Measurements from ENCODE around the gene SPESP1. TPM values are rescaled to one million over a fixed set of nuclear protein-coding genes. Genes with fewer than 3 reads are reported as not detected.

SPESP1 gene
- total and polyA plus RNA-seq, 9 of the 15 experiments (the other 6 are each of a cell fraction or from before 2014, with no cell fraction given): not detected

GRCh38 chr15:68934341-68934740, 4.0 kb downstream of the SPESP1 start:
- H3K9me1 ChIP-seq (ENCODE audit: control insufficient read depth, insufficient read depth, low read length): no peaks in the 10 kb centered on the region
- H3K79me2 ChIP-seq (ENCODE audit: control insufficient read depth, insufficient read depth, low read length): no peaks in the 10 kb centered on the region
- no peak overlapping the region for H3K4me2 ChIP-seq (ENCODE audit: insufficient read depth, low read length)
- H3K4me1 ChIP-seq (replicated peaks in 1 of 2; ENCODE audit: control insufficient read depth in 2 of 2, insufficient read depth in 2 of 2, low read length in 2 of 2): peaks cover 0 to 10% of the 10 kb centered on the region in 2 experiments; a peak in 1 of 5 replicates
- no peak for ATAC-seq
- in situ Hi-C loops (cut with MboI) (no loop called here), intact Hi-C loops (cut with micrococcal nuclease) (no loop called here)
- H2AFZ ChIP-seq (ENCODE audit: low read depth, low read length): no peak overlapping the region
- no peaks in the 10 kb centered on the region for H3K36me3 ChIP-seq (ENCODE audit: control insufficient read depth, insufficient read depth, low read length)
- H4K20me1 ChIP-seq (replicated peaks; ENCODE audit: control insufficient read depth, insufficient read depth, low read length): no peaks in the 10 kb centered on the region
- ChIA-PET POLR2A (no interaction called here), CTCF (ENCODE audit: low intra/inter-chr PET ratio) (no interaction called here)
- no peak overlapping the region for H3K4me3 ChIP-seq
- FAIRE-seq: peak; percentile 35
- 0 out of 5 replicates have a peak, but pooled peaks cover 0 to 4% of the 10 kb centered on the region in 2 experiments for H3K27me3 ChIP-seq (ENCODE audit: control insufficient read depth in 2 of 2, insufficient read depth in 2 of 2, low read length in 2 of 2)
- no TSS peak for BruUV-seq (replicated peaks)
- no peak overlapping the region for H3K9ac ChIP-seq (ENCODE audit: insufficient read depth in 1 of 2, low read depth in 2 of 2, low read length in 2 of 2)
- peak in 1 of 4 experiments; percentile 13 for DNase-seq (ENCODE audit: extremely low read depth in 1 of 4, low spot score in 3 of 4)
- H3K27ac ChIP-seq (ENCODE audit: extremely low read depth, low read depth, low read length): no peak overlapping the region
- H3K9me3 ChIP-seq (replicated peaks; ENCODE audit: control insufficient read depth, insufficient read depth, low read depth, low read length): peaks cover 5% of the 10 kb centered on the region; the same call in 1 of the 2 replicates
- no peak for TF ChIP-seq HDAC2 (IDR thresholded peaks at IDR 0.05)
- no peak for TF ChIP-seq MLLT1 (IDR thresholded peaks at IDR 0.05)
- no peak for TF ChIP-seq HMG20B (CRISPR knock-in tag; IDR thresholded peaks at IDR 0.05)
- TF ChIP-seq YY1 (IDR thresholded peaks at IDR 0.05; ENCODE audit: borderline replicate concordance in 1 of 3, control insufficient read depth in 1 of 3, extremely low read depth in 1 of 3, insufficient read depth in 3 of 3, insufficient read length in 1 of 3, insufficient replicate concordance in 2 of 3, low read depth in 1 of 3, low read length in 2 of 3): no peak
- TF ChIP-seq ZBTB11 (CRISPR knock-in tag; IDR thresholded peaks at IDR 0.05): no peak
- TF ChIP-seq ZNF253 (CRISPR knock-in tag; conservative IDR thresholded peaks at IDR 0.05): no peak
- TF ChIP-seq KHSRP (IDR thresholded peaks at IDR 0.05): no peak
- TF ChIP-seq ZFP91 (CRISPR knock-in tag; IDR thresholded peaks at IDR 0.05): no peak
- TF ChIP-seq DIDO1 (tag; IDR thresholded peaks at IDR 0.05; ENCODE audit: low read depth): no peak
- no peak for TF ChIP-seq ZNF23 (CRISPR knock-in tag; IDR thresholded peaks at IDR 0.05)
- no peak for TF ChIP-seq PHF21A (IDR thresholded peaks at IDR 0.05; ENCODE audit: borderline replicate concordance, low read depth)
- no peak for TF ChIP-seq ZNF274 (IDR thresholded peaks at IDR 0.05; ENCODE audit: borderline replicate concordance, low read depth, low read length)
- TF ChIP-seq ZNF586 (CRISPR knock-in tag; conservative IDR thresholded peaks at IDR 0.05): no peak
- no peak for TF ChIP-seq POLR3A (IDR thresholded peaks at IDR 0.05; ENCODE audit: borderline replicate concordance, extremely low read depth, insufficient read depth, insufficient read length)
- no peak for TF ChIP-seq RHOXF2B (CRISPR knock-in tag; conservative IDR thresholded peaks at IDR 0.05)

All from K562 (cell line).